Tibial artery (tissue), 4 donors: ENCODE measurements around the gene MSI2.

Experiments used
- DNase-seq, 2 donors: peaks; one replicate each; pipeline ENCODE4 v3.0.0-alpha.2; 2019
- H3K27ac ChIP-seq, 2 donors: fragments of 200-600 bp; sonication (generic) in 1 of 2; 1 replicate in 1 of 2; 2 replicates in 1 of 2; pipeline ENCODE4 v1.5.1; 2018 to 2019; ENCODE audit warnings: mild to moderate bottlenecking in 1 of 2
- H3K27me3 ChIP-seq, 2 donors: fragments of 200-600 bp; sonication (generic) in 1 of 2; one replicate each; pipeline versions ENCODE4 v1.5.1 to v1.6.0; 2016 to 2019
- H3K36me3 ChIP-seq, 3 donors: fragments of 200-600 bp; sonication (generic) in 2 of 3; one replicate each; pipeline ENCODE4 v1.5.1; 2016 to 2019; ENCODE audit warnings: mild to moderate bottlenecking in 2 of 3
- H3K4me1 ChIP-seq, 4 donors: fragments of 200-600 bp; sonication (generic) in 2 of 4; 1 replicate in 3 of 4; 2 replicates in 1 of 4; pipeline ENCODE4 v1.5.1; 2016 to 2019
- H3K4me3 ChIP-seq, 2 donors: fragments of 200-600 bp; sonication (generic) in 1 of 2; 1 replicate in 1 of 2; 2 replicates in 1 of 2; pipeline ENCODE4 v1.5.1; 2018 to 2019; ENCODE audit warnings: mild to moderate bottlenecking in 2 of 2
- H3K9me3 ChIP-seq, 3 donors: fragments of 200-600 bp; sonication (generic) in 1 of 3; one replicate each; pipeline ENCODE4 v1.5.1; 2016 to 2019
- CTCF ChIP-seq, 2 experiments: fragments of 200-600 bp in 1 of 2; fragments of 450-650 bp in 1 of 2; IDR thresholded peaks; one replicate each; pipeline ENCODE4 v1.5.1; 2017 to 2019; ENCODE audit warnings: antibody characterized with exemption in 2 of 2, mild to moderate bottlenecking in 1 of 2, moderate library complexity in 1 of 2
- intact Hi-C: fragments of 100-400 bp; cut with DNase I; formaldehyde crosslinking; loops from one replicate; pipeline ENCODE4 v1.15.0; 2023; ENCODE audit warnings: low total_unique reads

MSI2 gene

GRCh38 chr17:57687642-57688041 lies 431.3 kb downstream of the MSI2 start:
- H3K27me3 ChIP-seq: no peaks in the 10 kb centered on the region
- no peak overlapping the region for H3K27ac ChIP-seq
- intact Hi-C loops: no loop called here
- DNase-seq: no peak
- H3K9me3 ChIP-seq: no peaks in the 10 kb centered on the region
- TF ChIP-seq CTCF (IDR thresholded peaks at IDR 0.05): no peak
- no peaks in the 10 kb centered on the region for H3K36me3 ChIP-seq
- no peak overlapping the region for H3K4me3 ChIP-seq
- no peaks in the 10 kb centered on the region for H3K4me1 ChIP-seq

GRCh38 chr17:57689254-57689653 lies 432.9 kb downstream of the MSI2 start:
- H3K27ac ChIP-seq: no peak overlapping the region
- no peak overlapping the region for H3K4me3 ChIP-seq
- H3K27me3 ChIP-seq: no peaks in the 10 kb centered on the region
- intact Hi-C loops: no loop called here
- H3K36me3 ChIP-seq: no peaks in the 10 kb centered on the region
- H3K4me1 ChIP-seq: no peaks in the 10 kb centered on the region
- DNase-seq: no peak
- TF ChIP-seq CTCF (IDR thresholded peaks at IDR 0.05): no peak
- H3K9me3 ChIP-seq: no peaks in the 10 kb centered on the region

- H3K27ac ChIP-seq: no peak overlapping the region
- intact Hi-C loops: no loop called here
- TF ChIP-seq CTCF (IDR thresholded peaks at IDR 0.05): no peak
- no peaks in the 10 kb centered on the region for H3K27me3 ChIP-seq
- no peaks in the 10 kb centered on the region for H3K36me3 ChIP-seq
- no peak overlapping the region for H3K4me3 ChIP-seq
- H3K4me1 ChIP-seq: no peaks in the 10 kb centered on the region
- DNase-seq: no peak
- no peaks in the 10 kb centered on the region for H3K9me3 ChIP-seq
These were observed 435.6 kb downstream of the MSI2 start for GRCh38 chr17:57691939-57692338.

GRCh38 chr17:57692770-57693169 lies 436.4 kb downstream of the MSI2 start:
- Histone ChIP-seq H3K4me1 (no peaks in the 10 kb centered on the region), H3K36me3 (no peaks in the 10 kb centered on the region), H3K9me3 (no peaks in the 10 kb centered on the region), H3K27me3 (peaks cover 0 to 2% of the 10 kb centered on the region in 2 donors), H3K4me3 (no peak overlapping the region), H3K27ac (no peak overlapping the region)
- DNase-seq: no peak
- intact Hi-C loops: no loop called here
- TF ChIP-seq CTCF (IDR thresholded peaks at IDR 0.05): no peak

- no peak for DNase-seq
- no peak overlapping the region for H3K27ac ChIP-seq
- H3K9me3 ChIP-seq: no peaks in the 10 kb centered on the region
- H3K4me1 ChIP-seq: no peaks in the 10 kb centered on the region
- no peak overlapping the region for H3K4me3 ChIP-seq
- no peak for TF ChIP-seq CTCF (IDR thresholded peaks at IDR 0.05)
- peaks cover 0 to 9% of the 10 kb centered on the region in 2 donors for H3K27me3 ChIP-seq
- H3K36me3 ChIP-seq: no peaks in the 10 kb centered on the region
- intact Hi-C loops: no loop called here
These were observed 437.7 kb downstream of the MSI2 start for GRCh38 chr17:57694051-57694450.

- Histone ChIP-seq H3K4me1 (no peaks in the 10 kb centered on the region), H3K9me3 (no peaks in the 10 kb centered on the region), H3K27ac (no peak overlapping the region), H3K36me3 (no peaks in the 10 kb centered on the region), H3K27me3 (peaks cover 0 to 21% of the 10 kb centered on the region in 2 donors), H3K4me3 (no peak overlapping the region)
- intact Hi-C loops: loop anchor here (2.0 kb wide), 1 partner anchor 185 kb away; no protein-coding TSS in a partner anchor
- TF ChIP-seq CTCF (IDR thresholded peaks at IDR 0.05): no peak
- DNase-seq: no peak
These were observed 439.7 kb downstream of the MSI2 start for GRCh38 chr17:57696050-57696449.
